IMR-90 (cell line): Measurements from ENCODE around the gene NOP14. TPM values are rescaled to one million over a fixed set of nuclear protein-coding genes. Genes with fewer than 3 reads are reported as not detected.

ENCODE experiments used
- ATAC-seq: fragments of 200-7000 bp; cut with Tn5 transposase; 2 replicates; pipeline ENCODE4 v1.9.1; 2020; ENCODE audit warnings: low read depth, mild to moderate bottlenecking, moderate library complexity
- BruUV-seq: library from RNA; stranded (reverse); fragments of 400-500 nt; replicated peaks from 2 replicates; lab custom pipeline; 2021; lab: Mats Ljungman, UMichigan
- CTCF ChIA-PET: fragments of 300-600 bp; formaldehyde crosslinking; extraction: SDS; loops from one replicate; lab custom pipeline; 2021; ENCODE audit warnings: antibody characterized with exemption; lab: Yijun Ruan, JAX
- POLR2A ChIA-PET: fragments of 300-600 bp; sonication (Branson Sonifier 250); formaldehyde crosslinking; loops from one replicate; lab custom pipeline; 2022; ENCODE audit warnings: antibody characterized with exemption; ENCODE audit not compliant: unreplicated experiment; lab: Charles Lee
- DNase-seq: peaks from one replicate; pipeline ENCODE4 v3.0.0; 2013
- H2AFZ ChIP-seq: replicated peaks from 2 replicates; pipeline ENCODE3; 2013; ENCODE audit warnings: low read length, mild to moderate bottlenecking; ENCODE audit not compliant: poor library complexity
- H2AK5ac ChIP-seq: 2 replicates; pipeline ENCODE4 v1.6.1; 2013; ENCODE audit warnings: low read depth, low read length, inconsistent platforms
- H2AK9ac ChIP-seq: replicated peaks from 2 replicates; pipeline ENCODE3; 2013; ENCODE audit warnings: mild to moderate bottlenecking, low read depth, low read length, moderate library complexity; ENCODE audit not compliant: poor library complexity
- H2BK120ac ChIP-seq: 2 replicates; pipeline ENCODE4 v1.6.1; 2013; ENCODE audit warnings: low read depth, low read length, inconsistent platforms
- H2BK15ac ChIP-seq: 3 replicates; pipeline ENCODE4 v1.6.1; 2013; ENCODE audit warnings: low read depth, low read length, inconsistent platforms
- H2BK20ac ChIP-seq: 2 replicates; pipeline ENCODE4 v1.6.1; 2013; ENCODE audit warnings: low read depth, mild to moderate bottlenecking, inconsistent platforms, low read length, moderate library complexity
- H2BK5ac ChIP-seq: 2 replicates; pipeline ENCODE4 v1.6.1; 2013; ENCODE audit warnings: mild to moderate bottlenecking, low read depth, low read length, inconsistent platforms; ENCODE audit not compliant: poor library complexity, severe bottlenecking
- H3K14ac ChIP-seq: replicated peaks from 2 replicates; pipeline ENCODE4 v1.6.1; 2013; ENCODE audit warnings: low read depth, low read length, inconsistent platforms
- H3K18ac ChIP-seq: 2 replicates; pipeline ENCODE4 v1.6.1; 2013; ENCODE audit warnings: low read depth, low read length, control low read depth
- H3K23ac ChIP-seq: 2 replicates; pipeline ENCODE4 v1.6.1; 2013; ENCODE audit warnings: low read depth, low read length, inconsistent platforms
- H3K27ac ChIP-seq: 2 replicates; pipeline ENCODE4 v1.5.1; 2013; ENCODE audit warnings: mild to moderate bottlenecking, control low read depth, low read length; ENCODE audit not compliant: insufficient read depth
- H3K27me3 ChIP-seq: 2 replicates; pipeline ENCODE4 v1.6.1; 2013; ENCODE audit warnings: low read length; ENCODE audit not compliant: control insufficient read depth, insufficient read depth
- H3K36me3 ChIP-seq: 2 replicates; pipeline ENCODE4 v1.6.1; 2013; ENCODE audit warnings: low read length, mixed read lengths; ENCODE audit not compliant: control insufficient read depth, insufficient read depth
- H3K4ac ChIP-seq: 2 replicates; pipeline ENCODE4 v1.6.1; 2013; ENCODE audit warnings: low read depth, low read length, inconsistent platforms
- H3K4me1 ChIP-seq: 2 replicates; pipeline ENCODE4 v1.6.1; 2013; ENCODE audit warnings: low read length, mixed read lengths; ENCODE audit not compliant: control insufficient read depth, insufficient read depth
- H3K4me2 ChIP-seq: 2 replicates; pipeline ENCODE4 v1.6.1; 2013; ENCODE audit warnings: low read depth, mild to moderate bottlenecking, control low read depth, low read length, moderate library complexity
- H3K4me3 ChIP-seq: 2 replicates; pipeline ENCODE4 v1.5.1; 2013; ENCODE audit warnings: low read depth, mild to moderate bottlenecking, control low read depth, low read length, moderate library complexity; ENCODE audit not compliant: insufficient read depth
- H3K56ac ChIP-seq: 2 replicates; pipeline ENCODE4 v1.6.1; 2013; ENCODE audit warnings: low read length, inconsistent platforms; ENCODE audit not compliant: insufficient read depth; ENCODE audit errors: extremely low read depth
- H3K79me1 ChIP-seq, 2 experiments: 2 replicates each; pipeline ENCODE4 v1.6.1; 2013; ENCODE audit warnings: low read length in 2 of 2, inconsistent platforms in 1 of 2, low read depth in 1 of 2
- H3K9ac ChIP-seq: 2 replicates; pipeline ENCODE4 v1.6.1; 2013; ENCODE audit warnings: low read depth, low read length, control low read depth
- H3K9me1 ChIP-seq: 2 replicates; pipeline ENCODE4 v1.6.1; 2013; ENCODE audit warnings: low read length, inconsistent platforms; ENCODE audit not compliant: insufficient read depth
- H3K9me3 ChIP-seq: 2 replicates; pipeline ENCODE4 v1.6.1; 2013; ENCODE audit warnings: low read length; ENCODE audit not compliant: control insufficient read depth, insufficient read depth
- H4K20me1 ChIP-seq: 2 replicates; pipeline ENCODE4 v1.6.1; 2013; ENCODE audit warnings: low read length, inconsistent platforms; ENCODE audit not compliant: insufficient read depth
- H4K5ac ChIP-seq: 2 replicates; pipeline ENCODE4 v1.6.1; 2013; ENCODE audit warnings: mild to moderate bottlenecking, low read depth, low read length, control low read depth
- H4K8ac ChIP-seq, 2 experiments: 2 replicates each; pipeline ENCODE4 v1.6.1; 2013; ENCODE audit warnings: low read depth in 2 of 2, low read length in 2 of 2, control low read depth in 1 of 2, inconsistent platforms in 1 of 2
- H4K91ac ChIP-seq: 2 replicates; pipeline ENCODE4 v1.6.1; 2013; ENCODE audit warnings: low read depth, low read length, inconsistent platforms; ENCODE audit not compliant: insufficient read depth
- CEBPB ChIP-seq: IDR thresholded peaks from 2 replicates; pipeline ENCODE4 v1.6.1; 2012; ENCODE audit warnings: low read depth, low read length, improper control_type of control experiment
- CHD1 ChIP-seq: IDR thresholded peaks from 2 replicates; pipeline ENCODE4 v1.6.1; 2012; ENCODE audit warnings: low read depth, low read length, improper control_type of control experiment
- FOS ChIP-seq: fragments of 150-350 bp; IDR thresholded peaks from 2 replicates; pipeline ENCODE4 v1.6.1; 2016; ENCODE audit warnings: low read depth, low read length
- WGBS, 2 experiments: methylation state at CpG; one replicate each; pipeline versions ENCODE4 v1.1.5 to v1.1.7; 2013; ENCODE audit warnings: missing lambda C conversion rate in 2 of 2; ENCODE audit not compliant: insufficient read length in 1 of 2; ENCODE audit errors: extremely low coverage in 2 of 2; 5-methylcytosine and 5-hydroxymethylcytosine counted together
- dilution Hi-C: fragments of 300-500 bp; cut with HindIII; formaldehyde crosslinking; loops from one replicate; pipeline ENCODE4 v1.14.3; 2018; ENCODE audit warnings: low sequenced_read_pairs; ENCODE audit not compliant: unreplicated experiment
- in situ Hi-C: fragments of 300-500 bp; cut with MboI; formaldehyde crosslinking; loops from 3 replicates; pipeline ENCODE4 v1.14.3; 2019; ENCODE audit warnings: low sequenced_read_pairs, inconsistent platforms, mixed read lengths
- intact Hi-C: fragments of 100-400 bp; cut with micrococcal nuclease; formaldehyde crosslinking; loops from 2 replicates; pipeline ENCODE4 v1.10.0; 2022
- polyA plus RNA-seq, 3 experiments: library from polyadenylated mRNA; depleted of rRNA; stranded (reverse); fragments of >200 nt; gene quantifications; 2 replicates each; pipeline ENCODE4 v1.2.3, GENCODE V29; 2012; ENCODE audit warnings: low replicate concordance in 1 of 3
- total RNA-seq: library from RNA; depleted of rRNA; stranded (reverse); fragments of >200 nt; gene quantifications from 2 replicates; pipeline ENCODE4 v1.2.3, GENCODE V29; 2012

NOP14 gene
- total and polyA plus RNA-seq, 2 of the 4 experiments (the other 2 are of a cell fraction): 10.9 to 12.6 TPM

- BruUV-seq: no TSS peak
- peaks cover 33% of the 10 kb centered on the region for H4K20me1 ChIP-seq
- 0% methylated on average over 24 of the region's 40 CpGs; no CpG with 5 or more reads in 1 of the 2 experiments for WGBS, 2 experiments
- peak overlapping the region; percentile 47 for H3K4ac ChIP-seq
- peak overlapping the region; percentile 52 for H2AK5ac ChIP-seq
- peak overlapping the region; percentile 99 for H2AFZ ChIP-seq
- no peaks in the 10 kb centered on the region for H3K27me3 ChIP-seq
- in situ Hi-C loops (no loop called here), intact Hi-C loops (loop anchor here (1.0 kb wide), 1 partner anchor 75 kb away; no protein-coding TSS in a partner anchor), dilution Hi-C loops (no loop called here)
- peak overlapping the region; percentile 99 for H3K4me2 ChIP-seq
- H2AK9ac ChIP-seq: peak overlapping the region; percentile 90
- peak; percentile 38 for DNase-seq
- H3K9me3 ChIP-seq: no peaks in the 10 kb centered on the region
- H3K14ac ChIP-seq: peak overlapping the region; percentile 46
- no peak overlapping the region for H2BK15ac ChIP-seq
- peaks cover 15% of the 10 kb centered on the region for H3K4me1 ChIP-seq
- peak overlapping the region; percentile 76 to 82 for H4K8ac ChIP-seq
- H3K56ac ChIP-seq: peak overlapping the region; percentile 37; the same call in 1 of the 2 replicates
- H3K18ac ChIP-seq: no peak overlapping the region
- H3K9me1 ChIP-seq: peaks cover 13% of the 10 kb centered on the region
- ATAC-seq: peak; percentile 27
- ChIA-PET CTCF (interaction anchor here (0.6 to 2.3 kb wide), 4 partner anchors 9 to 522 kb away, joined by 3 to 12 read pairs (median 4); no protein-coding TSS in a partner anchor), POLR2A (no interaction called here)
- no peak for TF ChIP-seq CEBPB
- TF ChIP-seq FOS: no peak
- peak; percentile 52; the same call in 1 of the 2 replicates for TF ChIP-seq CHD1
- H3K4me3 ChIP-seq: peak overlapping the region; percentile 87
- peaks cover 26 to 52% of the 10 kb centered on the region in 2 experiments for H3K79me1 ChIP-seq
- no peak overlapping the region for H2BK20ac ChIP-seq
- peak overlapping the region; percentile 47; the same call in 1 of the 2 replicates for H3K23ac ChIP-seq
- H3K9ac ChIP-seq: peak overlapping the region; percentile 82
- peak overlapping the region; percentile 68 for H2BK5ac ChIP-seq
- peak overlapping the region; percentile 61; the same call in 1 of the 2 replicates for H4K5ac ChIP-seq
- peak overlapping the region; percentile 72 for H3K27ac ChIP-seq
- H2BK120ac ChIP-seq: no peak overlapping the region
- peaks cover 2% of the 10 kb centered on the region; the same call in 1 of the 2 replicates for H3K36me3 ChIP-seq
- peak overlapping the region; percentile 75 for H4K91ac ChIP-seq
Observed at GRCh38 chr4:2962614-2963174, 512 bp downstream of the NOP14 start.
